GM12873 (cell line): ENCODE measurements around the gene DDX56.
A peak's percentile ranks its signal among the peaks of the same experiment; 100 is the strongest.

ENCODE experiments used
- CTCF ChIP-seq: IDR thresholded peaks from 2 replicates; pipeline ENCODE4 v1.5.1; 2012; ENCODE audit warnings: low read depth, mild to moderate bottlenecking, moderate library complexity, low read length, control low read depth; ENCODE audit not compliant: insufficient read depth; ENCODE audit errors: missing control alignments

The DDX56 gene

GRCh38 chr7:44565097-44565794 lies 8.5 kb downstream of the DDX56 start:
- TF ChIP-seq CTCF, result peak; percentile 99

GRCh38 chr7:44564606-44565005 lies 9.1 kb downstream of the DDX56 start:
- peak; percentile 11 for TF ChIP-seq CTCF

GRCh38 chr7:44563171-44563679 lies 10.5 kb downstream of the DDX56 start:
- TF ChIP-seq CTCF, result no peak

DNA sequence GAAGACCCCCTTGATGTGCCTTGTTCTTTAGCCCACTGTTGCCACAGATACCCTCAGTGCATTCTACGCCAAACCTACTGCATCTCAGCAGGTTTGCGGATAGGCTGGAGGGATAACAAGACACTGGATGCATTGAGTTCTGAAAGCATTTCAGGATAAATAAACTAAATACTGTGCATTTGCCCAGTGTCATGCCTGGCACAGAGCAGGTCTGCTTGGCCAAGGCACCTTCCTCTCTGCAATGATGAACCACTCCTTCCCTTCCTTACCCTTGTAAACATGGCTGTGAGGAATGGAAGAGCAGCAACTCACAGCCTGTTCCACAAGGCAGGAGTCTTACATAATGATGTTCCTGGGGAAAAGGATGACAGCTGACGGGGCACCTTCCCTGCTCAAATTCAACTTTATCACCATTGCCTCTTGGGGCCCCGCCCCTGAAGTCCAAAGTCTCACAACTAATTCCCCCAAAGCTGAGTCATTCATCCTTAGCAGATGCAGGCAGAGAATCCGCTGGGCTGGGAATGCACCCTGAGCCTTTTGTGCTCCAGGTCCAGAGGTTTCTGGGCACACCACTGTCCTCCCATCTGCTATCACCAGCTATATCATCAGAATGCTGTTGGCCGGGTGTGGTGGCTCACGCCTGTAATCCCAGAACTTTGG lies 11.6 kb downstream of the DDX56 start:
- no peak for TF ChIP-seq CTCF

GRCh38 chr7:44561481-44561880 lies 12.2 kb downstream of the DDX56 start:
- TF ChIP-seq CTCF, result no peak

DNA sequence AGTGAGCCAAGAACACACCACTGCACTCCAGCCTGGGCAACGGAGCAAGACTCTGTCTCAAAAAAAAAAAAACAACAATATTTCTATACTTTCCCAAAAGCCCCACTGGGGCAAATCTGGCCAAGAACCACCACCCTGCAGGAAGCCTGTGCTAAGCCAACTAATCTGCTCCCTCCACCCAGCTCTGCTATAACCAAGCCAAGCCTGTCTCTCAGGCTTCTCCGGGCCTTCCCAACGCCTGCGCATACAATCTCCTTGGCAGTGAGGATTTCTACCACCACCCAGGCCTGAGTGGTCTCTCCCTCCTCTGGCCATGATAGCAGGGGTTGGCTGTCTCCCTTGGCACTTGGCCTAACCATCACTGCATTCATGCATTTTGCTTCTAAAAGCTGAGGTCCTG lies 14.2 kb downstream of the DDX56 start:
- no peak for TF ChIP-seq CTCF

- no peak for TF ChIP-seq CTCF
Measured at GRCh38 chr7:44557485-44557884, 16.2 kb downstream of the DDX56 start.
